ENCODE results near the gene VANGL2. TPM values are rescaled to one million over a fixed set of nuclear protein-coding genes. Genes with fewer than 3 reads are reported as not detected.

VANGL2 gene
- total RNA-seq, 1 donor from 2014 or later = 2.1 TPM

- no peak overlapping the region for H3K9ac ChIP-seq (ENCODE audit: low read depth in 1 of 3, low read length in 3 of 3)
- H3K4me1 ChIP-seq (ENCODE audit: control insufficient read depth in 3 of 3, insufficient read depth in 3 of 3, low read length in 3 of 3) = peaks cover 6 to 9% (median 8%) of the 10 kb centered on the region in 3 donors
- no peaks in the 10 kb centered on the region for H3K27me3 ChIP-seq (ENCODE audit: control insufficient read depth in 3 of 3, insufficient read depth in 3 of 3, low read length in 3 of 3)
- H3K9me3 ChIP-seq (ENCODE audit: control insufficient read depth in 3 of 3, low read length in 3 of 3) = no peaks in the 10 kb centered on the region
- peaks cover 25 to 30% (median 25%) of the 10 kb centered on the region in 3 donors for H3K36me3 ChIP-seq (ENCODE audit: control insufficient read depth in 3 of 3, insufficient read depth in 3 of 3, low read length in 3 of 3)
- no peak overlapping the region for H3K4me3 ChIP-seq (ENCODE audit: low read length in 3 of 3)
- H3K27ac ChIP-seq (ENCODE audit: low read depth, low read length) = no peak overlapping the region
Measured at GRCh38 chr1:160361199-160361598, 39.2 kb upstream of the VANGL2 start.

GRCh38 chr1:160361814-160362167 is 38.6 kb upstream of the VANGL2 start:
- H3K36me3 ChIP-seq (ENCODE audit: control insufficient read depth in 3 of 3, insufficient read depth in 3 of 3, low read length in 3 of 3) = peaks cover 19 to 24% (median 20%) of the 10 kb centered on the region in 3 donors
- H3K9ac ChIP-seq (ENCODE audit: low read depth in 1 of 3, low read length in 3 of 3) = no peak overlapping the region
- H3K4me1 ChIP-seq (ENCODE audit: control insufficient read depth in 3 of 3, insufficient read depth in 3 of 3, low read length in 3 of 3) = peaks cover 6 to 9% (median 8%) of the 10 kb centered on the region in 3 donors
- no peaks in the 10 kb centered on the region for H3K9me3 ChIP-seq (ENCODE audit: control insufficient read depth in 3 of 3, low read length in 3 of 3)
- no peak overlapping the region for H3K27ac ChIP-seq (ENCODE audit: low read depth, low read length)
- H3K4me3 ChIP-seq (ENCODE audit: low read length in 3 of 3) = no peak overlapping the region
- H3K27me3 ChIP-seq (ENCODE audit: control insufficient read depth in 3 of 3, insufficient read depth in 3 of 3, low read length in 3 of 3) = no peaks in the 10 kb centered on the region

GRCh38 chr1:160362168-160362957 is 38.0 kb upstream of the VANGL2 start:
- Histone ChIP-seq H3K9ac (ENCODE audit: low read depth in 1 of 3, low read length in 3 of 3) (peak overlapping the region in 1 of 3 donors; percentile 34), H3K36me3 (ENCODE audit: control insufficient read depth in 3 of 3, insufficient read depth in 3 of 3, low read length in 3 of 3) (peaks cover 14 to 19% (median 15%) of the 10 kb centered on the region in 3 donors), H3K27me3 (ENCODE audit: control insufficient read depth in 3 of 3, insufficient read depth in 3 of 3, low read length in 3 of 3) (peaks cover 0 to 2% (median 0%) of the 10 kb centered on the region in 3 donors), H3K27ac (ENCODE audit: low read depth, low read length) (no peak overlapping the region), H3K4me3 (ENCODE audit: low read length in 3 of 3) (no peak overlapping the region), H3K4me1 (ENCODE audit: control insufficient read depth in 3 of 3, insufficient read depth in 3 of 3, low read length in 3 of 3) (peaks cover 6 to 9% (median 8%) of the 10 kb centered on the region in 3 donors), H3K9me3 (ENCODE audit: control insufficient read depth in 3 of 3, low read length in 3 of 3) (no peaks in the 10 kb centered on the region)

- Histone ChIP-seq H3K4me1 (ENCODE audit: control insufficient read depth in 3 of 3, insufficient read depth in 3 of 3, low read length in 3 of 3) (peaks cover 6 to 9% (median 8%) of the 10 kb centered on the region in 3 donors), H3K27ac (ENCODE audit: low read depth, low read length) (no peak overlapping the region), H3K4me3 (ENCODE audit: low read length in 3 of 3) (no peak overlapping the region), H3K36me3 (ENCODE audit: control insufficient read depth in 3 of 3, insufficient read depth in 3 of 3, low read length in 3 of 3) (peaks cover 9 to 18% (median 11%) of the 10 kb centered on the region in 3 donors), H3K9ac (ENCODE audit: low read depth in 1 of 3, low read length in 3 of 3) (peak overlapping the region in 1 of 3 donors; percentile 34), H3K27me3 (ENCODE audit: control insufficient read depth in 3 of 3, insufficient read depth in 3 of 3, low read length in 3 of 3) (peaks cover 0 to 2% (median under 1%) of the 10 kb centered on the region in 3 donors), H3K9me3 (ENCODE audit: control insufficient read depth in 3 of 3, low read length in 3 of 3) (no peaks in the 10 kb centered on the region)
Measured at GRCh38 chr1:160363010-160363409, 37.4 kb upstream of the VANGL2 start.

- H3K27me3 ChIP-seq (ENCODE audit: control insufficient read depth in 3 of 3, insufficient read depth in 3 of 3, low read length in 3 of 3) = peaks cover 0 to 3% (median 2%) of the 10 kb centered on the region in 3 donors
- no peak overlapping the region for H3K4me3 ChIP-seq (ENCODE audit: low read length in 3 of 3)
- peaks cover 6 to 9% (median 8%) of the 10 kb centered on the region in 3 donors for H3K4me1 ChIP-seq (ENCODE audit: control insufficient read depth in 3 of 3, insufficient read depth in 3 of 3, low read length in 3 of 3)
- H3K9ac ChIP-seq (ENCODE audit: low read depth in 1 of 3, low read length in 3 of 3) = no peak overlapping the region
- H3K9me3 ChIP-seq (ENCODE audit: control insufficient read depth in 3 of 3, low read length in 3 of 3) = no peaks in the 10 kb centered on the region
- no peak overlapping the region for H3K27ac ChIP-seq (ENCODE audit: low read depth, low read length)
- peaks cover 3 to 12% (median 6%) of the 10 kb centered on the region in 3 donors for H3K36me3 ChIP-seq (ENCODE audit: control insufficient read depth in 3 of 3, insufficient read depth in 3 of 3, low read length in 3 of 3)
Measured at GRCh38 chr1:160363951-160364735, 36.2 kb upstream of the VANGL2 start.

DNA sequence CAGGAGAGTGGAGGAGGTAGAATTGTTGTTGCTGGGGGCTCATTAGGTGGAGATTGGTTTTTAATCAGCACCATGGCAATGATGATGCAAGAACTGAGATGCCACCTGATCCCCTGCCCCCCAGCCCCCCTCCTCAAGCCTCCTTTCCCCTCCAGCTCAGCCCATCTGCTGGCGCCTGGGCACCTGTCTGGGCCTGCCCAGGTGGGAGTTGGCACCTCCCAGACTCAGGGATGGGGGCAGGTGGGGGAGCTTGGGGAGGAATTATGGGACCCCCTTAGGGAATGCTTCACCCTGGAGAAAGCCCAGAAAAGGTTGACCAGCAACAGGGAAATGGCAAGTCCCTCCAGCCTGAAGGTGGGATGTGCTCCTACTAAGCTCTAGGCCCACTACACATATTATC is 35.0 kb upstream of the VANGL2 start:
- H3K4me1 ChIP-seq (ENCODE audit: control insufficient read depth in 3 of 3, insufficient read depth in 3 of 3, low read length in 3 of 3) = peaks cover 0 to 4% (median 1%) of the 10 kb centered on the region in 3 donors
- H3K36me3 ChIP-seq (ENCODE audit: control insufficient read depth in 3 of 3, insufficient read depth in 3 of 3, low read length in 3 of 3) = peaks cover 0 to 5% (median 2%) of the 10 kb centered on the region in 3 donors
- H3K9ac ChIP-seq (ENCODE audit: low read depth in 1 of 3, low read length in 3 of 3) = no peak overlapping the region
- H3K4me3 ChIP-seq (ENCODE audit: low read length in 3 of 3) = no peak overlapping the region
- H3K27me3 ChIP-seq (ENCODE audit: control insufficient read depth in 3 of 3, insufficient read depth in 3 of 3, low read length in 3 of 3) = peaks cover 0 to 3% (median 2%) of the 10 kb centered on the region in 3 donors
- no peak overlapping the region for H3K27ac ChIP-seq (ENCODE audit: low read depth, low read length)
- H3K9me3 ChIP-seq (ENCODE audit: control insufficient read depth in 3 of 3, low read length in 3 of 3) = no peaks in the 10 kb centered on the region

DNA sequence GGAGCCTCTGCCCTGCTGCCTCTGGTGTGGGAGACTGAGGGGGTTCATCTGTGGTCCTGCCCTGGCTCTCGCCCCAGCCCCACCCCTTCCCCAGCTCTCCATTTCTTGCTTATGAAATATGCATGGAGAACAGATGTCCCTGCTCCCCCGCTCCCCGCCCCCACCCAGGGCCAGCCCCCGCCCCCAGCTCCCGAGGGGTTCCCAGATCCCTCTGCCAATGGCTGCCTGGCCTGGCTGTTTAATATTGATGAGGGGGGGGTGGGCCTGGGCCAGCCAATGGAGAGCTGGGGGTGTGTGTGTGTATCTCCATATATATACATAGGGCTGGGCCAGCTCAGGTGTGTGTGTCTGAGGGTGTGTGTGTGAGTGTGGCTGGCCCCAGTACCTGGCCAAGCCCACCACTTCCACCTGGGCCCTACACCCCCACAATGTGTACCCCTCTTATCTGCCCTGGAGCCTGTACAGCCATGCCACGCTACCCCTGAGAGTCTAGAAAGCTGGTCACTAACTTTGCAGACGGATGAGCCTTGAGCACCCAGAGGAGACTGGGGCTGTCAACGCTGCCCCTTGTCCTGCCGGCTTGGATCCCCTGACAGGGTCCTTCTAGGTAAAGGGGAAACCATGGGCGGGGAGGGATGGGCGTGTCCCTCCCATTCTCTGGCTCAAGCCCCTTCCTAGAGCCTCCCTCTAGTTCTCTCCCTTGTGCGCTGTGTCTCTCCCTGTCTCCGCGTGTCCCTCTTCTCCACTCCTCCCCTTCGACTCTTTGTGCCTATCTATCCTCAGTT is 33.4 kb upstream of the VANGL2 start, which contains the start of gene NHLH1:
Gene NHLH1, plus strand, starts transcription at position 341 of the 785 bp plus-strand sequence. CDS start 3,661 bp downstream, outside the sequence.
- no peak within 1 kb of the TSS for H3K9ac ChIP-seq (ENCODE audit: low read depth in 1 of 3, low read length in 3 of 3)
- no peaks in the 10 kb centered on the region for H3K36me3 ChIP-seq (ENCODE audit: control insufficient read depth in 3 of 3, insufficient read depth in 3 of 3, low read length in 3 of 3)
- H3K9me3 ChIP-seq (ENCODE audit: control insufficient read depth in 3 of 3, low read length in 3 of 3) = no peaks in the 10 kb centered on the region
- H3K27ac ChIP-seq (ENCODE audit: low read depth, low read length) = no peak within 1 kb of the TSS
- H3K4me3 ChIP-seq (ENCODE audit: low read length in 3 of 3) = no peak within 1 kb of the TSS
- peaks cover 0 to 3% (median 2%) of the 10 kb centered on the region in 3 donors for H3K27me3 ChIP-seq (ENCODE audit: control insufficient read depth in 3 of 3, insufficient read depth in 3 of 3, low read length in 3 of 3)
- no peaks in the 10 kb centered on the region for H3K4me1 ChIP-seq (ENCODE audit: control insufficient read depth in 3 of 3, insufficient read depth in 3 of 3, low read length in 3 of 3)

DNA sequence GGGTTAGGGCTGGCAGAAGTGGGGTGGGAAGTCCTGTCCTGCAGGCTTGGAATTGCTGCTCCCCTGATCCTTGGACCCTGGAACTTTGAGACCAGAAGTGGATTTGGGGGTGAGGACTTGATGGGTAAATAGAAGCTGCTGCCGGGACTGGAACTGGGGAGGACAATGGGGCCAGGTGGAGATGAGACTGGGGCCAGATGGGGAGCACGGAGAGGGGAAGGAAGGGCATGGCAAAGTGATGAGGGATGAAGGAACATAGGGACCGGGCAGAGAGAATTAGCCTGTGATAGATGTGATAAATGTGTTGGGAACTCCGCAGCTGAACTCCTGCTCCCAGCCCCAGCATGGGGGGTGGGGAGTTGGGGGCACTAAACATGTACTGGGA is 32.9 kb upstream of the VANGL2 start:
- Histone ChIP-seq H3K9ac (ENCODE audit: low read depth in 1 of 3, low read length in 3 of 3) (no peak overlapping the region), H3K27ac (ENCODE audit: low read depth, low read length) (no peak overlapping the region), H3K4me1 (ENCODE audit: control insufficient read depth in 3 of 3, insufficient read depth in 3 of 3, low read length in 3 of 3) (no peaks in the 10 kb centered on the region), H3K27me3 (ENCODE audit: control insufficient read depth in 3 of 3, insufficient read depth in 3 of 3, low read length in 3 of 3) (peaks cover 0 to 3% (median 2%) of the 10 kb centered on the region in 3 donors), H3K36me3 (ENCODE audit: control insufficient read depth in 3 of 3, insufficient read depth in 3 of 3, low read length in 3 of 3) (no peaks in the 10 kb centered on the region), H3K9me3 (ENCODE audit: control insufficient read depth in 3 of 3, low read length in 3 of 3) (no peaks in the 10 kb centered on the region), H3K4me3 (ENCODE audit: low read length in 3 of 3) (no peak overlapping the region)
